ENCODE measurements around the gene ITGA2B.
"Not testable (repeated sequence)": the region's sequence is repeated elsewhere in the genome, so short reads cannot be mapped to it uniquely, and the experiment has no call there.

Gene ITGA2B

DNA sequence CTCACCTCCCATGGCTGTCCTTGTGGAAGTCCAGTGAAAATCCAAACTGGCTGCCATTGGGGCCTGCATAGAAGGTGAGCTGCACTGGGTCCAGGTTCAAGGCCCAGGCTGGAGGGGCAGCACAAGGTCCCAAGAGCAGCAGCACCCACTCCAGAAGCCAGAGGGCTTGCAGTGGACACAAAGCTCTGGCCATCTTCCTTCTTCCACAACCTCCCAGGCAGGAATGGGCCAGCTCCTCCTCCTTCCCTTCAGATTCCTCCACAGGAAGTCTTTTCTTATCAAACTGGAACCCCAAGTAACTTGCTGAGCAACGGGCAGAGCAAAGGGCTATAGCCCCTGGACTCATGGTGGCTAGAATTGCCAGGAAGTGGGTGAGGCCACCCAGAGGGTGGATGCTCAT lies at the start of gene ITGA2B:
Gene ITGA2B, minus strand, starts transcription at position 369 of the 400 bp plus-strand sequence. Its CDS starts 176 bp downstream, at position 193.
- no peak for DNase-seq

DNA sequence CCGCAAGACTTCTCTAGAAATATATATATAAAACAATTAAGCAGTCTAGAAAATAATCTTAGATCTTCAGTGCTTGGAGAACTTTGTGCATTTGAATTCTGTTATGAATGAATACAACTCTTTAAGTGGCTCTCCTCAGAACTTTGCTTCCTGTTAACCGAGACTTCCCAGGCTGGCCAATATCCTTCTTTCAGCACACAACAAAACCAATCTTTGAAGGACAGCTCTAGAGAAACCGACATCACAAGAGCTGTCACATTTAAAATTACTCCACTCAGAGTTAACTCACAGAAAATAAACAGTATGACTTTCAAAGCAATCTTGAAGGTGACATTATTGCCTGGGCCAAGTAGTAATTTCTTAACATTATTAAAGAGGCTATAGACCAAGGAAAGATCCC lies 49.7 kb upstream of the ITGA2B start:
- DNase-seq, result no peak

DNA sequence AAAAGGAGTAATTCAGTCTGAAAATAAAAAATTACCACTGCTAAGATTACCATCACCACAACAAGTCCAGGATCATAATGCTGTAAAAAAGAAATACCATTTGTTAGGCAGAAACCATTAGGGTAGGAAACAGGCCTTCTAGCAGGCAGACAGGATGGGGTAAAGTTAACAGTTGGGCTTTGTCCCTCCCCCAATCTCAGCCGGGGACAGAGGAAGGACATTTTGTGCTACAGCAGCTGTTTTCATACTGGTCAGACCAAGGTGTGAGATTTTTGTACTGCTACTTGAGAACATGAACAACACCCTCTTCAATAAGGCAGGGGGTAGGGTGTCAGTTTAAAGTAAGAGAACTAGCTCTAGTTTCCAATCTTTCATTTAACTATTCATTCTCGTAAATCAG lies 49.2 kb upstream of the ITGA2B start:
- DNase-seq, result no peak

DNA sequence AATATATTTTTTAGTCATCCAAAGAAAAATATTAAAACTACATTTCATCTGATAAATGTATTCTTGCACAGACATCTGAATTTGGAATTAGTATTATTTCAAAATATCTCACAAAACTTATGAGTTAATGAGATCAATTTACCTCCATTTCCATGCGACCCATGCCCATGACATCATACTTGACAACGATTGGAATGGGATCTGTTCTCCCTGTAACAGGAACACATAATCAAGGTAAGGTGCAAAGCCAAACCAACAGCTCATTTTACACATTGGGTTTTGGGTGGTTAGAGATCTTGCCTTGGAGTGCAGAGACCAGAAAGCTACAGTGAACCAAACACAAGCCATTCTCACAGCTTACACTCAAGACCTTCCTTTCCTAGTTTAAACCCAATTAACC lies 46.9 kb upstream of the ITGA2B start:
- DNase-seq, result no peak

DNA sequence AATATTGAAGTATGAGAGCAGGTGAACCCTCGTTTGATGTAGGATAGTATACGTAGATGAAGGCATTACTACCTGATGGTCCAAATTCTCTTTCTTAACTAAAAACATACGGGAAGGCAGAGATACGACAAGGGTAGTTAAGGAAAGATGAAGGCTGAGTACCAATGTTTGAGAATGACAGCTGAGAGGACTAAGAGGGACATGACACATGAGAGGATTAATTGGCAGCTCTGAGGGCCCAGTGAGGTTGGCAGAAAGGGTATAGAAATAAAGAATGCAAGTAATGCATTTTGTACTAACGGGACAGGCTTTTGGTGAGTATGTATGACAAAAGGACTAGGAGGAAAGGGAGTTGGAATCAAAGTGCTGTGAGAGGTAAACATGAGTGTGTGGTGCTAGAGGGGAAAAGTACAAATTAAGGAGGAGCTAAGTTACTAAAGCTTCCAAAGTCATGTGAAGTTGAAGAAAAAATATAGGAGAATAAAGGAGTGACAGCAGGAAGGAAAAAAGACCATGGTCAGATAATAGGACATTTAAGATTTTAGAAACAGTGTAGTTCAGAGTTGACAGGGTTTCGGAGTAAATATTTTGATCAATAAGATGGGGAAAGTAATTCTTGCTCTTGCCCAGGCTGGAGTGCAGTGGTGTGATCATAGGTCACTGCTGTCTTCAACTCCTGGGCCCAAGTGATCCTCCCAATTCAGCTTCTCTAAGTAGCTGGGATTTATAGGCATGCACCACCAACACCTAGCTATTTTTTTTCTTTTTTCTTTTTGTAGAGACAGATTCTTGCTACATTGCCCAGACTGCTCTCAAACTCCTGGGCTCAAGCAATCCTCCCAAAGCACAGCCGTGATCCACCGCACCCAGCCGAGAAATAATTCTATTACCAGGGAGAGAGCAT lies 43.1 kb upstream of the ITGA2B start:
- no peak for DNase-seq

DNA sequence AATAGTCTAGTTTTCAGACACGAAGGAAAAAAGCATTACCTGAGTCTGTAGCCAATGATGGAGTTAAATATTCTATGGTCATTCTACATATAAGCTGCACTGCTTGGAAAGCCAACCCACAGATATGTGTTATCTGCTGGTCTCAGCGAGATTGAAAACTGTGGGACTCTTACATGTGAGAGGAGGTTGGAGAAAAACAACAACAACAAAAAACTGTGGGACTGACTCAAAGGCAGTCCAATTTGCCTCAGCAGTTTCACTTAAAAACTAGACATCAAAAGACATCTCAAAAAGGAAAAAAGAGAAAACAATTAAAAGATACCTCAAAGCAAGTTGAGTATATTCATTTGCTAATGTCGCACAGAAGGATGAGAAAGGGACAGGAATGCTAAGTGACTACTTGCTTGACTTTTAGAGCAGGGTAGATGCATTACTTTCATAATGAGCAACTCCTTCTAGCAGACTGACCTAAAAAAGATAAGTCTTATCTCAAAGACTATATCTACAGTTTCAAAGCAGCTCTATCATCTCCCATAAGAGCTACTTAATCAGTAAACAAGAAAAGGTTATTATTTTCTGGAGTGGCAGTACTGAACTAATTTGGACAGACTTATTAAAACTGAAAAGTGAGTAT lies 35.5 kb upstream of the ITGA2B start:
- DNase-seq, result no peak

DNA sequence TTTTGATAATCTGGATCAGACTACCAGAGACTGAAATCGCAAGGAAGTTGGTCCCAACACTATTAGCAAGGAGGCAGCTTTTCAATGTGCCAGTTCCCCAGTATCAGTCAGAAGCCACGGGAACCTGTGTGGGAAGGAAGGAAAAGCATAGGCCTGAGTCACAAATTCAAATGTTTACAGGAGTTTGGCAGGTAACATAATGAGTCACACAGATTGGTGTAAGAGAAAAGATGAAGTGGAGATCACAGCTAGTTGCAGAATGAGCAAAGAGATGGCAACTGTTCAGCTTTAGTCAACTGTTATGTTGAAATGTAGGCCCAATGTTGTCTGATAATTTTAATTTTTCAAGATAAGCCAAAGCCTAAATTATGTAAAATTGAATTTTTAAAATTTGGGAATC lies 28.1 kb upstream of the ITGA2B start:
- no peak for DNase-seq

DNA sequence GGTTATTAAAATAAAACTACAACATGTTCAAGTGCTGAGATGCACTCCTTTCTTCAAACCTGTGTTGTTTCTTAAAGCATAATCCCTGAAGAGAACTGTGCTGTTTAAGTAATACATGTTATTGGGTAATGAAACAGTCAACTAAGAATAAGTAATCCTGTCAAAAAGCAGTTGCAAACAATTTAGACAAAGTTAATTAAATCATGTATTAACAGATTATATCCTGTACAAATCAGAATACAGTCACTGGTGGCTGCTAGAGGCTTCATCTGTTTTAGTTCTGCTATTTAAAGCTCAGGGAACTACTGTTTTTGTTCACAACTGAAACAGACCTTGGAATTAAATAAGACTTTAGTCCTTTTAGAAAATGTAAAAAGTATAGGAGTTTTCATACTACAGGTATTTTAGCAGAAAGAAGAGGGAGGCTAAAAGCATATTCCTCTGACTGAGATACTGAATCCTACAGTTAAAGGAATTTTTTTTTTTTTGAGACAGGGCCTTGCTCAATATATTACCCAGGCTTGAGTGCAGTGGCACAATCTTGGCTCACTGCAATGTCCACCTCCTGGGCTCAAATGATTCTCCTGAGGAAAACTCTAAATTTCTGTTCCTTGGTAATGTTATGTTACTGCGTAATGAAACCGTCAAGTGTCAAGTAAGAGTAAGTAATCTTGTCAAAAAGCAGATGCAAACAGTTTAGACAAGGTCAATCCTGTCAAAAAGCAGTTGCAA lies 27.3 kb upstream of the ITGA2B start:
- no peak for DNase-seq

DNA sequence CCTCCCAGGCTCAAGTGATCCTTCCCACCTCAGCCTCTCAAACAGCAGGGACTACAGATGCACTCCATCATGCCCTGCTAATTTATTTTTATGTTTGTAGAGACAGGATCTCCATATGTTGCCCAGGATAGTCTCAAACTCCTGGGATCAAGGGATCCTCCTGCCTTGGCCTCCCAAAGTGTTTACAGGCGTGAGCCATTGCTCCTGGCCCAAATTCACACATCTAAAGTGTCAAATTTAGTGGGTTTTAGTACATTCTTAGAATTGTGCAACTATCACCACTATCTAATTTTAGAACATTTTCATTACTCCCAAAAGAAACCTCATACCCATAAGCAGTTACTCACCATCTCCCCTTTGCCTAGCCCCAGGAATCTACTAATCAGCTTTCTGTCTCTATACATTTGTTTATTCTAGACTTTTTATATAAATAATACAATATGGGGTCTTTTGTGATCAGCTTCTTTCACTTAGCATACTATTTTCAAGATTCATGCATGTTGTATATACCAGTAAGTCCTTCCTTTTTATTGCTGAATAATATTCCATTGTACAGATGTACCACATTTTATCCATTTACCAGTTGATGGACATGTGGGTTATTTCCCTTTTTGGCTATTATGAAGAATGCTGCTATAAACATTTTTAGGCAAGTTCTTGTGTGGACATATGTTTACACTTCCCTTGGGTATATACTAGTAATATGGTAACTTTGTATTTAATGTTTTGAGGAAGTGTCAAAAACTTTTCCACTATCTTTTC lies 25.1 kb upstream of the ITGA2B start:
- no peak for DNase-seq

DNA sequence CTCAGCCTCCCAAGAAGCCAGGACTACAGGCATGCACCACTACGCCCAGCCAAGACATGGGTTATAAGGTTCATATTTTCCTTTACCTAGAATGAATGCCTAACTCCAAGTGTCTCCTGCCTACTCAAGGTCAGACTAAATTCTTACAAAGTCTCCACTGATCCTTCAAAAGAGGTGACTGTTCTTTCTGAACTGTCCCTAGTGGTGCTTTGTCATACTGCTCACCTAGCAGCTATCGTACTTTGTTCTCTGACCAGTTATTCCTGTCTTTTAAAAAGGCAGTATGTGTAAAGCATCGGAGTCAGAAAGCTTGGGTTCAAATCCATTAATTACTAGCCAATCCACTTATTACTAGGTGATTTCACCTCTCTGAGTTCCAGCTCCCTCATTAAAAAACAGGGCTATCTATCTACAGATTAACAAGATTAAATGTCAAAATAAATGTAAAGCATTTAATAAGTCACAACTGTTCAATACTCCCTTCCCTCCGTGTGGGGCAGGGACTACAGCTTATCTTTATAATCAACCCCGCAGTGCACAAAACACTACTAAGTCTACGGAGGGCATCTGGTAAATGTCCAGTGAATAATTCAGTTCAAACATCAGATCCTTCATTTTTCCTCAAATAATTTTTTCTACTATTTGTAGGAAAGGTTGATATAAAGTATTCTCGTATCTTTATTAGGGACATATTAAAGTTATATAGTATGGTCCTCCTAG lies 20.0 kb upstream of the ITGA2B start:
- DNase-seq, result no peak

DNA sequence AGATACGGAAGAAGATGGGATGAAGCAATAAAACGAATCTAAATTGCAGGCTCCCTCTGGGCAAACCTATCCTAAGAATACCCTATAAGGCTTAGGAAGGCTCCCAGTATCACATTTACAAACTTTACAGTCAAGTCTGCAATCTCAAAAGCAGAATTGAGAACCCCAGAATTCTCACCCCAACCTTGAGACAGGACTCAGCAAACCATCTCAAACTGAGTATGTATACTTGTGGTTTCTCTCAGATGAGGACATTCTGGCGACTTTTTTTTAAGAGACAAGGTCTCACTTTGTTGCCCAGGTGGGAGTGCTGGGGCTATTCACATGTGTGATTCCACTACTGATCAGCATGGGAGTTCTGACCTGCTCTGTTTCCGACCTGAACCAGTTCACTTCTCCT lies 19.3 kb upstream of the ITGA2B start:
- DNase-seq, result no peak

DNA sequence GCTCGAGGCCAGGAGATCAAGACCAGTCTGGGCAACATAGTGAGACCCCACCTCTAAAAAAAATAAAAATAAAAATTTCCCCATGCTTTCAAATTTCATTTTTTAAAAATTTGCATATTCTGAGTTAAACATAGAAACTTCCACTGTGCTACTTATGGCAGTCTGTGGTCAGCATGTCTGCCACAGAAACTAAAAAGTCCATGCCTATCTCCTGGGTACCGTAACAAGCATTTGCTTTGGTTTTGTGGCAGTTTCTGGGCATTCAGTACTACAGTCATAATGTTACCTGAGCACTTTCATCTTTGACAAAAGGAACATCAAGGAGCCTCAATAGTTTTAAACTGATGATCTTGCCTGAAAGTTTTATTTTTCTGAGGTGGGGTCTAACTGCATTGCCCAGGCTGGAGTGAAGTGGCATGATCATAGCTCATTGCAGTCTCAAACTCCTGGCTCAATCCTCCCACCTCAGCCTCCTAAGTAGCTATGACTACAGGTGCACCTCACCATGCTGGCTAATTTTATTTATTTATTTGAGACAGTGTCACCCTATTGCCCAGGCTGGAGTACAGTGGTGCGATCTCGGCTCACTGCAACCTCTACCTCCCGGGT lies 13.2 kb upstream of the ITGA2B start:
- DNase-seq, result no peak

DNA sequence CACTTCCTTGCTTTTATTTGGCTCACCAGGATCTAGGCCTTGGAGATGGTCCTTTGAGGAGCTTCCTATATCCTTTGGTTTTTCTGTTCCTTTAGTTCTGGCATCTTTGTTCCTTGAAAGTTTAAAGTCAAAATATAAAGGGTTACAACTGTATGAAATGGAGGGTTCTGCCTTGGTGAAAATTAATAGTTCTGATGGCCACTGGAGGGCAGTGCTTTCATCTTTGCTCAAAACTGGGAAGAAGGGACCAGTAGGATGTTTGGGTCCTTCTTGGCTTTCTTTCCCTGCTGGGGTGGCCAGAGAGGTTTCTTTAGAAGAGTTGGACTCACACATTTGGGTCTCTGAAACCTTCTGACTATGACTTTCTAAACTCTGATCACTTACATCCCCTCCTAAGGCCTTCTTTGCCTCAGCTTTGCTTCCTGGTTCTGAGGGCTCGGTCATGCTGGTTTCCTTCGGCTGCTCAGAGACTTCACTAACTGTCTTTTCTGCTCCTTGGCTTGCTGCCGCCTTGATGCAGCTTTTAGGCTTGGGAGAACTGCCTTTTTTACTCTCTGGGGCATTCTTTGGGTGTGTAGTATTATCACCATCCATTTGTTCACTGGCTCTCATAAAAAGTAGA lies 10.9 kb upstream of the ITGA2B start:
- DNase-seq, result no peak

DNA sequence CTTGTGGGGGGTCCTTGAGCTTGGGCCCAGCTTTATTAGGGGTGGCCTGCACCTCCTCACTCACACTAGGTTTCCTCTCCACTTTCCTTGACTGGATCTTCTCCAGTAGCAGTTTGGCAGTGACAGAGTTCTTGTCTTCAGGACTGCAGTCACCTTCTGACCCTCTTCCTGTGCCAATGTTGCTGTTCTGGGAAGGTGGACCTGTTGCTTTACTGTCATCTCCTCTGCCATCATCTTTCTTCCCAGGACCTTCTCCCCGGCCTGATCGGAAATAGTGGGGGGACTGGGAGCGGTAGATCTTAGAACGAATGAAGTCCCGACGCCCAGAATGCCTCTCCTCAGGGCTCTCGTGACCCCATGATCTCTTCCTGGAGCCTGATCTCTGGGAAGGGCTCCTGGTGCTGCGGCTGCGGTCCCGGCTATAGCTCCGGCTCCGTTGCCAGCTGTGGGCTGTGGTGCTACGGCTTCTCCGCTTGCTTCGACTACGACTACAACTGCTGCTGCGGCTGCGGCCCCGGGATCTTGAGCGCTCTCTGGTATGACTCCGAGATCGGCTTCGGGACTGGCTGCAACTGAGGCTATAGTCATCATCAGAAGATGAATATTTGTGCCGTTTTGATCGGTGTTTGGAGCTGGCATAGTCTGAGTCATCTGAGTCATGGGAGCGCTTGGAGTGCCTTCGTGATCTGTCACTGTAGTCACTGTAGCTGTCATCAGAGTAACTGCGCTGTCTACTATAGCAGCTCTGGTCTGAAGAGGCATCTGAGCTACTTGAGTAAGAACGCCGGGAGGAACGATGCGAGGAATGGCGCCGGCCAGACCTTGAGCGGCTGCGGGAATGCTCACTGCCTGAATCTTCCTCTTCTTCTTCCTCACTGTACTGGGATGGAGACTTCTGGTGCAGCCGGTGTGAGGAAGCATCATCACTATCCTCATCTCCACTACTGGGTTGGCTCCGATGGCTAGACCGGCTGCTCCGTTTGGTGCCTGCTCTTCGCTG lies 9.5 kb upstream of the ITGA2B start:
- DNase-seq, result no peak

DNA sequence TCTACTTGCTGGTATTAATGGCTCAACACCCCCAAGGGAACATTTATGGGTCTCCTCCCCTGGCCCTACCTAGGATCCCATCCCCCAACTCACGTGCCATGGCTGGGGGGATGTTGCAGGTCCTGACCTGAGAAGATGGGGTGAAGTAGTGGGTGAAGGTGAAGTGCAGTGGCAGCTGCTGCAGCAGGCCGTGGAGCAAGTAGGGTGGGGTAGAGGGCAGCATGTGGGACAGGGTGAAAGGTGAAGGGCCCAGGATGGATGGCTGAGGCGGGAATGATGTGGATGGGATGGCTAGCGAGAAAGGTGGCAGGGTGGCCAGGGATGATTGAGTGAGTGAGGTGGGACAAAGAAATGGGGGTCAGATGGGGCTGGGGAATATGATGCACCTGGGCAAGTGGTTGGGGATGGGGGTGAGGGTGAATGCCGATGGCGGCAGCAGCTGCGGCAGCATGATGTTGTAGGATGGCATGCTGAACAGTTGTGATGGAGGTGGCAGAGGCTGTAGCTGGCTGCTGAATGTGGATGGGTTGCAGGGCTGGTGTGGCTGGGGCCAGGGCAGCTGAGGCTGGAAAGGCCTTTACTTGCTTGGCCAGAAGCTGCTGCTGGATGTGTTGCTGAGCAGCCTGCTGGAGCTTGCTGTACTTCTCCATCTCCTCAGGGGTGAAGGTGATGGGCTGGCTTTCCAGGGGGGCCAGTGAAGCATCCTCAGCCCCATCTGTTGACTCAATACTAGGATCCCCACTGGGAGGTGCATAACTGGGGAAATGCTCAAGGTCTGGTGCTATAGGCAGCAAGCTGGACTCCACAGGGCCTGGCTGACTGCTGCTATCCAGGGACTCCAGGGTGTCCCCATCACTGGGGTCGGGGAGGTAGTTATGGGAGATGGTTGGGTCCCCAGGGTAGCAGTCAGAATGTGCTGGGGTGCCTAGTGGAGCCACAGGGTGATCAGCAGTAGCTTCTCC lies 8.3 kb upstream of the ITGA2B start:
- no peak for DNase-seq

DNA sequence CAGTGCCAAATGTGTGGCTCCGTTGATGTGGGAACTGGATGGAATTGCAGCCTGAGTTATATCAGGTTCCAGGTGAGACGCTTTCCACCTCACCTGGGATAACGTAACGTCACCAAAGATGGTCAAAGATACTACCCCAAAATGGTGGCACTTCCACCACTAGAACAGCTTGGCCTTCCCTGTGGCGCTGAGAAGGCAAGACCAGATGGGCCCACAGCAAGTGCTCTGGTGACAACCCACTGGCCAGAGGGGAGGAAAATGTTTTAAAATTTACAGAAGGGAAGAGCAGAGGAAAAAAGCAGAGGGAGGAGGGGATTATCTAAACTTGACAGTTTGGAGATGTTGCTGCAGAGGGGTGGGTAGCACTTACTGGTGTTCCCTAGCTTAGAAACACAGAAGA lies 7.5 kb upstream of the ITGA2B start:
- no peak for DNase-seq

DNA sequence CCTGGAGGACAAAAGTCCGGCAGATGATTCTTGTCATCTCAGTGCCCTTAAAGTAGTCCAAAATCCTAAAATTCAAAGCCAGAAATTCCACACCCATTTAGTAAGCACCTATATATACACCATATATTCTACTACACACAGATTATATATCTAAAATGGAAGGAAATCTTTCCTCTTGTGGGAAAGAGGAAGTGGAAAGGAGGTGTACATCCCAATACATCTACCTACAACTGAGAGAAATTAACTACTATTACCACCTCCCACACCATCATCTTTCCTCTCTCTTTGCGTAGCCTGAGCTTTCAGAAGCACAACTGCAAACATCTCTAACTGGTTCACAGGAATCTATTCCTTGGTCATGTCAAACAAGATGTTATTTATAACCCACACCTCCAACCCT lies 5.4 kb upstream of the ITGA2B start:
- no peak for DNase-seq

DNA sequence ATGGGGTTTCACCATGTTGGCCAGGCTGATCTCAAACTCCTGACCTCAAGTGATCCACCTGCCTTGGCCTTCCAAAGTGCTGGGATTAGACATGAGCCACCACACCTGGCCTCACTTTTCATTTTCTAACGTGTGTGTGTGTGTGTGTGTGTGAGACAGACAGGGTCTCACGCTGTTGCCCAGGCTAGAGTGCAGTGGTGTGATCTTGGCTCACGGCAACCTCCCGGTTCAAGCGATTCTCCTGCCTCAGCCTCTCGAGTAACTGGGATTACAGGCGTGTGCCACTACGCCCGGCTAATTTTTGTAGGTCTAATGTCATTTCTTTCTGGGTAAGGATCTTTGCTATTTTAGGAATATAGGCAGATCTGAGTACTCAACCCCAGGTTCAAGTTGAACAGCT lies 4.7 kb upstream of the ITGA2B start:
- not testable (repeated sequence) for DNase-seq

All from NCI-H146 (cell line).